HL-60 (cell line): Measurements from ENCODE around the gene U2AF1L4.

Source experiments
- DNase-seq, 2 experiments: peaks; one replicate each; pipeline ENCODE4 v3.0.0-alpha.2; 2010 to 2020; ENCODE audit warnings: low read depth in 1 of 2, low spot score in 1 of 2
- H3K27ac ChIP-seq: fragments of 250-450 bp; sonication (Bioruptor Pico); replicated peaks from 2 replicates; pipeline ENCODE4 v1.5.1; 2020; ENCODE audit warnings: mild to moderate bottlenecking, moderate library complexity
- H3K27me3 ChIP-seq: fragments of 250-450 bp; sonication (Bioruptor Pico); 2 replicates; pipeline ENCODE4 v1.5.1; 2021; ENCODE audit warnings: mild to moderate bottlenecking, moderate library complexity; ENCODE audit not compliant: insufficient read depth, poor library complexity, severe bottlenecking
- H3K4me3 ChIP-seq: replicated peaks from 2 replicates; pipeline ENCODE4 v1.5.1; 2011; ENCODE audit warnings: mild to moderate bottlenecking, control low read depth, low read length; ENCODE audit not compliant: insufficient read depth
- GABPA ChIP-seq: IDR thresholded peaks from 2 replicates; pipeline ENCODE4 v1.6.1; 2012; ENCODE audit warnings: low read depth
- POLR2AphosphoS5 ChIP-seq: IDR thresholded peaks from 2 replicates; pipeline ENCODE4 v1.6.1; 2012; ENCODE audit warnings: low read depth
- SPI1 ChIP-seq: IDR thresholded peaks from 2 replicates; pipeline ENCODE4 v1.6.1; 2012; ENCODE audit warnings: low read depth, mild to moderate bottlenecking, borderline replicate concordance
- TF ChIP-seq, protein P1 (sequence below): IDR thresholded peaks from one replicate; pipeline ENCODE4 v1.5.1; 2011; ENCODE audit warnings: low read length, control low read depth, inconsistent platforms; ENCODE audit not compliant: insufficient read depth
- TF ChIP-seq, protein P2 (sequence below): IDR thresholded peaks from 2 replicates; pipeline ENCODE4 v1.6.1; 2012; ENCODE audit warnings: low read depth; ENCODE audit not compliant: insufficient replicate concordance

Gene U2AF1L4

DNA sequence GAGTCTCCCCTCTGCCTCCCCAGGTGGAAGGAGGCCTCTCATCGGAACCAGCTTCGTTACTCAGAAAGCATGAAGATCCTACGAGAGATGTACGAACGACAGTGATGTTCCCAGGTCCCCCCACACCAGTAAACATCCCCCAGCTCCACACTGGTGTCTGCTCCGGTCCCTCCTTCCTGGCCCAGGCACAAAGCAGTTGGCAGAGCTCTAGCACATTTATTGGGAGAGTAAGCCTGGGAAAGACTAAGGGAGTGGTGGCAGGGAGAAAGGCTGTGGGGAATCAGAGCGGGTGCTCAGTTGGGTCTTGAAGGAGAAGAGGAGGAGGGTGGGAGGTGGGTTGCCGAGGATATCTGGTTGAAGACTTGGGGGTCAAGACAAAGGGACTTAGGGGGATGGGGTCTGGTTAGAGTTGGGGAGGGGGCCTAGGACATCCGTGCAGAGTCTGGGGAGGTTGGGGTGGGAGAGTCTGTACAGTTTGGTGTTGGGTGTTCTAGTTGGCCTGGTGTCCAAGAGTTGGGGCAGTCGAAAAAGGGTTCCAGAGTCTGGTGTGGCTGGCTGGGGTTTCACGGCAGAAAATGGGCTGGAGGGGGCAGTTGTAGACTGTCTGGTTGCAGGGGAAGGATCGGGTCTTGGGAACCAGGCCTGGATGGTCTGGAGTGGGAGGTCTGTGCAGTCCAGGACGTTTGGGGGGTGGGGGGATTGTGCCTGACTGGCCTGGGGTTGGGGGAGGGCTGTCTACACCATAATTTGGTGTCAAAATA, 9.3 kb upstream of the U2AF1L4 start:
- H3K27ac ChIP-seq = no peak overlapping the region
- no peak for TF ChIP-seq SPI1
- TF ChIP-seq GABPA = no peak
- TF ChIP-seq, protein P1, sequence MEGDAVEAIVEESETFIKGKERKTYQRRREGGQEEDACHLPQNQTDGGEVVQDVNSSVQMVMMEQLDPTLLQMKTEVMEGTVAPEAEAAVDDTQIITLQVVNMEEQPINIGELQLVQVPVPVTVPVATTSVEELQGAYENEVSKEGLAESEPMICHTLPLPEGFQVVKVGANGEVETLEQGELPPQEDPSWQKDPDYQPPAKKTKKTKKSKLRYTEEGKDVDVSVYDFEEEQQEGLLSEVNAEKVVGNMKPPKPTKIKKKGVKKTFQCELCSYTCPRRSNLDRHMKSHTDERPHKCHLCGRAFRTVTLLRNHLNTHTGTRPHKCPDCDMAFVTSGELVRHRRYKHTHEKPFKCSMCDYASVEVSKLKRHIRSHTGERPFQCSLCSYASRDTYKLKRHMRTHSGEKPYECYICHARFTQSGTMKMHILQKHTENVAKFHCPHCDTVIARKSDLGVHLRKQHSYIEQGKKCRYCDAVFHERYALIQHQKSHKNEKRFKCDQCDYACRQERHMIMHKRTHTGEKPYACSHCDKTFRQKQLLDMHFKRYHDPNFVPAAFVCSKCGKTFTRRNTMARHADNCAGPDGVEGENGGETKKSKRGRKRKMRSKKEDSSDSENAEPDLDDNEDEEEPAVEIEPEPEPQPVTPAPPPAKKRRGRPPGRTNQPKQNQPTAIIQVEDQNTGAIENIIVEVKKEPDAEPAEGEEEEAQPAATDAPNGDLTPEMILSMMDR = no peak
- TF ChIP-seq, protein P2, sequence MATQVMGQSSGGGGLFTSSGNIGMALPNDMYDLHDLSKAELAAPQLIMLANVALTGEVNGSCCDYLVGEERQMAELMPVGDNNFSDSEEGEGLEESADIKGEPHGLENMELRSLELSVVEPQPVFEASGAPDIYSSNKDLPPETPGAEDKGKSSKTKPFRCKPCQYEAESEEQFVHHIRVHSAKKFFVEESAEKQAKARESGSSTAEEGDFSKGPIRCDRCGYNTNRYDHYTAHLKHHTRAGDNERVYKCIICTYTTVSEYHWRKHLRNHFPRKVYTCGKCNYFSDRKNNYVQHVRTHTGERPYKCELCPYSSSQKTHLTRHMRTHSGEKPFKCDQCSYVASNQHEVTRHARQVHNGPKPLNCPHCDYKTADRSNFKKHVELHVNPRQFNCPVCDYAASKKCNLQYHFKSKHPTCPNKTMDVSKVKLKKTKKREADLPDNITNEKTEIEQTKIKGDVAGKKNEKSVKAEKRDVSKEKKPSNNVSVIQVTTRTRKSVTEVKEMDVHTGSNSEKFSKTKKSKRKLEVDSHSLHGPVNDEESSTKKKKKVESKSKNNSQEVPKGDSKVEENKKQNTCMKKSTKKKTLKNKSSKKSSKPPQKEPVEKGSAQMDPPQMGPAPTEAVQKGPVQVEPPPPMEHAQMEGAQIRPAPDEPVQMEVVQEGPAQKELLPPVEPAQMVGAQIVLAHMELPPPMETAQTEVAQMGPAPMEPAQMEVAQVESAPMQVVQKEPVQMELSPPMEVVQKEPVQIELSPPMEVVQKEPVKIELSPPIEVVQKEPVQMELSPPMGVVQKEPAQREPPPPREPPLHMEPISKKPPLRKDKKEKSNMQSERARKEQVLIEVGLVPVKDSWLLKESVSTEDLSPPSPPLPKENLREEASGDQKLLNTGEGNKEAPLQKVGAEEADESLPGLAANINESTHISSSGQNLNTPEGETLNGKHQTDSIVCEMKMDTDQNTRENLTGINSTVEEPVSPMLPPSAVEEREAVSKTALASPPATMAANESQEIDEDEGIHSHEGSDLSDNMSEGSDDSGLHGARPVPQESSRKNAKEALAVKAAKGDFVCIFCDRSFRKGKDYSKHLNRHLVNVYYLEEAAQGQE = no peak
- no peak for TF ChIP-seq POLR2AphosphoS5

DNA sequence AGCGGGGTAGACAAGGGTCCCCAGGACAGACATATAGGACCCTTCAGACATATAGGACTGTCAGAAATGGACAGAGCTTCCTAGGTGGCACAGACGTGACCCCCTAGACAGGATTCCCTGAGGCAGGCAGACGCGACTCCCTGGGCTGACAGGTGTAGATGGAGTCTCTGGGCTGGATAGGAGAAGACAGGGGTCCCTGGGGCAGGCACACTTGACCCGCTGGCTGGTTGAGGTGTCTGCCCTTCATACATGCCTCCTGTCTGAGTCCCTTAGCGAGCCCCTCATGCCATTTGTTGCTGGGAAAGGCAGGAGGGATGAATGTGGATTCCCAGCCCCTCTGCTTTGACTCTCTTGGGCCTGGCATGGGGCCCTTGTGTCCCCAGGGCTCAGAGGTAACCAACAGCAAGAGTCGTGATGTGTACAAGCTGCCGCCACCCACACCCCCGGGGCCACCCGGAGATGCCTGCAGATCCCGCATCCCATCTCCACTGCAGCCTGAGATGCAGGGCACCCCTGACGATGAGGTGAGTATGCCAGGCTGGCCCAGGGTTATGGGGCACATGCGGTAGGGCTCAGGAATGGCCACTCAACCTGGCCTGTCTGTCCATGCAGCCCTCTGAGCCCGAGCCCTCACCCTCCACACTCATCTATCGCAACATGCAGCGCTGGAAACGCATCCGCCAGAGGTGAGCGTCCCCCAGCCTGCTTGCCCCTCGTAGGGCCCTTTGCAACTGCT, 8.6 kb upstream of the U2AF1L4 start:
- no peak for DNase-seq
- H3K27me3 ChIP-seq = no peaks in the 10 kb centered on the region
- no peak overlapping the region for H3K27ac ChIP-seq
- H3K4me3 ChIP-seq = no peak overlapping the region
- TF ChIP-seq, protein P2 = no peak
- TF ChIP-seq SPI1 (no peak), POLR2AphosphoS5 (no peak), GABPA (no peak)
- TF ChIP-seq, protein P1 = no peak

More for the DNA sequence above, 9.3 kb upstream of the U2AF1L4 start:
- no peak for DNase-seq
- H3K27me3 ChIP-seq = no peaks in the 10 kb centered on the region
- no peak overlapping the region for H3K4me3 ChIP-seq

DNA sequence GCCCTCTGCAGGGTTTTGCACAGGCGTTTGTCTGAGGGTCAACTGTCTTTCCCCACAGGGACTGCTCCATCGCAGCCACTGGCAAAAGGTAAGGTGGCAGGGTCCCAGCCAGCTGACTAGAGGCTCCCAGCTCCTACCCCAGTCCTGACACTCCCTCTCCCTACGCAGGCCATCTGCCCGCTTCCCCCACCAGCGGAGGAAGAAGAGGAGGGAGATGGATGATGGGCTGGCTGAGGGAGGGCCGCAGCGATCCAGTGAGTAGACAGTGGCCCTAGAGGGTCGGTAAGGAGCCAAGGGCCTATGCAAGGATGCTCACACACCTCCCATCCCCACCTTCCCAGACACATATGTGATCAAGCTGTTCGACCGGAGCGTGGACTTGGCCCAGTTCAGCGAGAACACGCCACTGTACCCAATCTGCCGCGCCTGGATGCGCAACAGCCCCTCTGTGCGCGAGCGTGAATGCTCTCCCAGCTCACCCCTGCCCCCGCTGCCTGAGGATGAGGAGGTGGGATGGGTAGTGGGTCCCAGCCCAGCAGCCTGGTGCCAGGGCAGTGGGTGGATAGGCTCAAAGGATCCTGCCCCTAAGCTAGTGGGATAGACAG, 7.6 kb upstream of the U2AF1L4 start:
- TF ChIP-seq, protein P2 = no peak
- TF ChIP-seq POLR2AphosphoS5 = no peak
- TF ChIP-seq SPI1 = no peak
- TF ChIP-seq, protein P1 = no peak
- no peak for TF ChIP-seq GABPA
- no peak for DNase-seq
- H3K27ac ChIP-seq = no peak overlapping the region
- H3K27me3 ChIP-seq = no peaks in the 10 kb centered on the region
- no peak overlapping the region for H3K4me3 ChIP-seq
